ENCODE results near the gene BRD3.

GRCh38 chr9:134061019-134061687, 6.7 kb downstream of the BRD3 start:
- TF ChIP-seq CTCF (conservative IDR thresholded peaks at IDR 0.05; ENCODE audit: low read length) (no peak), EZH2phosphoT487 (IDR thresholded peaks at IDR 0.05; ENCODE audit: borderline replicate concordance) (no peak)
